Activated naive CD8-positive, alpha-beta T cell treated with anti-CD3 and anti-CD28 coated beads, Interleukin-2, amount 50 U/mL, for 24 hours (primary cell): Measurements from ENCODE around the gene HDHD5.
A peak's percentile ranks its signal among the peaks of the same experiment; 100 is the strongest.
"Not testable (repeated sequence)": the region's sequence is repeated elsewhere in the genome, so short reads cannot be mapped to it uniquely, and the experiment has no call there.

Experiments
- ATAC-seq: fragments of 150-1000 bp; cut with Tn5 transposase; one replicate; pipeline ENCODE4 v1.10.0; 2021
- DNase-seq: peaks from one replicate; pipeline ENCODE4 v3.0.0; 2021
- H3K27ac Mint-ChIP-seq: one replicate; pipeline ENCODE4 v1.8.0; 2021; ENCODE audit warnings: mild to moderate bottlenecking, mixed read lengths
- H3K27me3 Mint-ChIP-seq: one replicate; pipeline ENCODE4 v1.8.0; 2021; ENCODE audit warnings: mixed read lengths
- H3K36me3 Mint-ChIP-seq: one replicate; pipeline ENCODE4 v1.8.0; 2021; ENCODE audit warnings: low read depth, mixed read lengths
- H3K4me1 Mint-ChIP-seq: one replicate; pipeline ENCODE4 v1.8.0; 2021; ENCODE audit warnings: mixed read lengths
- H3K4me3 Mint-ChIP-seq: one replicate; pipeline ENCODE4 v1.8.0; 2021; ENCODE audit warnings: mild to moderate bottlenecking, moderate library complexity, mixed read lengths
- H3K9me3 Mint-ChIP-seq: one replicate; pipeline ENCODE4 v1.8.0; 2021; ENCODE audit warnings: mixed read lengths

Gene HDHD5

DNA sequence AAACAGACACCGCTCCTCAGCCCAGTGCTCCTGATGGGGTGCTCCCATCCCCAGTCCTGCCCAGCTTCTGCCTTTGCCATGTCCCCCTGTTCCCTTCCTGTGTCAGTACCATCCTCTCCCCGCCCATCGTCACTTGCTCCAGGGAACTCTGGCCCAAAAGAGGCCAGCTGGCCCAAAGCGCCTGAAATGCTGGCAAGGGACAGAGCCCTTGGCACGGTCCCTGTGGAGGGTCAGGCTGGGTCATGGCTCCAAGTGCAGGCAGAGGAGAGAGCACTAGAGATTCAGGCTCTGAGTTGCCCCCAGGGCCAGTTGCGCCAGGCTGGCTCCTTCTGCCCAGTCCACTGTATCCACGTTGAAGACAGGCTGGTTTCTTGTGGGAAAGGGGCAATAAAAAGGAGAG, 8.4 kb upstream of the HDHD5 start:
- no peak for DNase-seq
- no peak overlapping the region for H3K27ac Mint-ChIP-seq
- peaks cover 6% of the 10 kb centered on the region for H3K27me3 Mint-ChIP-seq

DNA sequence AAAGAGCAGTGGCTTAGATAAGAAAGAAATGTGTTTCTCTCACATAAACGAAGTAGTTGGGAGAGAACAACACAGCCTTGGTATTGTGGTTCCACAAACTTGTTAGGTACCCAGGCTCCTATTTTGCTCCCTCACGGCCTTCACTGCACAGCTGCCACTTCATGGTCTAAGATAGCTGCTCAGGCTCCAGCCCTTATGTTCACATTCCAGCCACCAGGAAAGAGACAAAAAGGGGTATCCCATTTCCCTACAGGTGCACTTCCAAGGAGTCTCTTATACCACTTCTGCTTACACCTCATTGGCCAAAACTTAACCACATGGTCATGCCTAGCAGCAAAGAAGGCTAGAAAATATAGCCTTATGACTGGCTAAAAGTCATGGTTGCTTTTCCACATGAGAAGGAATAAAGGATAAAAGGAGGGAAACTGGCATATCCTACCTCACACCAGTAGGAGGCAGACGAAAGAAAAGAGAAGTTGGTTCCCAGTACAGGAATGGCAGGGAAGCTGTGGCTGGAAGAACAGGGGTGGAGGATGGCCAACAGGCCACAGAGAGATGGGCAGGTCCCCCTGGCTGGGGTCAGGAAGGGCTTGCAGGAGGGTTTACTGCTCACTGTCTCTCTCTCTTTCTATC, 5.4 kb upstream of the HDHD5 start:
- H3K27ac Mint-ChIP-seq: no peak overlapping the region
- peaks cover 6% of the 10 kb centered on the region for H3K4me1 Mint-ChIP-seq
- peaks cover 3% of the 10 kb centered on the region for H3K36me3 Mint-ChIP-seq
- no peak overlapping the region for H3K4me3 Mint-ChIP-seq
- H3K9me3 Mint-ChIP-seq: no peaks in the 10 kb centered on the region
- no peak for DNase-seq
- ATAC-seq: no peak
- peaks cover 6% of the 10 kb centered on the region for H3K27me3 Mint-ChIP-seq

More for the DNA sequence above, 8.4 kb upstream of the HDHD5 start:
- H3K4me3 Mint-ChIP-seq: no peak overlapping the region
- no peaks in the 10 kb centered on the region for H3K36me3 Mint-ChIP-seq
- H3K4me1 Mint-ChIP-seq: peaks cover 7% of the 10 kb centered on the region
- ATAC-seq: no peak
- no peaks in the 10 kb centered on the region for H3K9me3 Mint-ChIP-seq

DNA sequence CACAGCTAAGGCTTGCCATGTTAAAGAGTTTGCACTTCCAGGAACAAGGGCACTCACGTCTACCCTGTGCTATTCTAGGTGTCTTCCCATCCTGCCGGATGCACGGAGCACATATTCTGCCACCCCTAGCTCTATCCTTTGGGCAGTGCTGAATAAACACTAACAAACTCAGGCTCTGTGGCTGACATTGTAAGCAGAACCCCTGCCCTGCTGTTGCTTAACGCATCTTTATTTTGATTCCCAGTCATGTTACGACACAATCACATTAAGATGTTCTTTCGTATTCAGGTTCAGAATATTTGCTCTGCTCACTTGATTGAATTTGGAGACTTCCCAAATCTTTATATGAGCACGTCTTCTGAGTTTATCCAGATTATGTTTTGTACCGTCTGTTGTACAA, 3.7 kb upstream of the HDHD5 start:
- ATAC-seq (no peak), DNase-seq (no peak)
- Mint-ChIP-seq H3K4me3 (no peak overlapping the region), H3K27ac (no peak overlapping the region), H3K9me3 (no peaks in the 10 kb centered on the region), H3K36me3 (peaks cover 4% of the 10 kb centered on the region), H3K27me3 (peaks cover 5% of the 10 kb centered on the region), H3K4me1 (peaks cover 13% of the 10 kb centered on the region)

DNA sequence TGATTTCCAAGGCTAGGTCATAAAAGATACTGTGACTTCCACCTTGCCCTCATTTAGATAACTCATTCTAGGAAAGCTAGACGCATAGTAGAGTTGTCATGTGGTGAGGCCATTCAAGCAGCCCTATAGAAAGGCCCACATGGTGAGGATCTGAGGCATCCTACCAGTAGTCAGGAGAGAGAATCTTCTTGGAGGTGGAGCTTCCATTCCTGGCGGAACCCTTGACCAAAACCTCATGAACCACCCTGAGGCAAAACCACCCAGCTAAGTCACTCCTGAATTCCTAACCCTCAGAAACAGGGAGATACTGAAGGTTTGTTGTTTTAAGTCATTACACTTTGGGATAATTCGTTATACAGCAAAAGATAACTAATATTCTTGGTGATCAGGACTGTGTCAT, 2.9 kb upstream of the HDHD5 start:
- ATAC-seq: no peak
- Mint-ChIP-seq H3K36me3 (peaks cover 8% of the 10 kb centered on the region), H3K4me3 (no peak overlapping the region), H3K27ac (no peak overlapping the region), H3K9me3 (no peaks in the 10 kb centered on the region), H3K27me3 (no peaks in the 10 kb centered on the region), H3K4me1 (peaks cover 19% of the 10 kb centered on the region)
- no peak for DNase-seq

DNA sequence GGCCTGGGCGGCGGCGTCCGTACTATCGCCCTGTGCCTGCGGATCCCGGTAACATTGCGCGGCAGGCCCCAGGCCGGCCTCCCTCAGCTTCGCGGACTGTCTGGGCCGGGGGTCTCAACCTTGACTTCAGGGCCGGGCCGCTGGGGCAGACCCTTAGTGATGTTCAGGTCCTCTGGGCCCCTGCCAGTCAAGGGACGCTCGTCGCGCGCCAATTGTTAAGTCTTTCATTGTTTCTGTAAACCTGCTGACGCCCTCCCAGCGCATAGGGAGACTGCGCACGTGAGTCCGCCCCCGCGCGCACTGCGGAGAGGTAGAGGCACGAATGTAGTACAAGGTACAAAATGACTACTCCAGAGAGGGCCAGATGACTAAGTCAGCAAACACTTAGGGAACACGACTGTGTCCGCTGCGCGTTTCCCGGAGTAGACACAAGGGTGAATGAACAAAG, 451 bp upstream of the HDHD5 start:
- peak; percentile 75 for DNase-seq
- peak overlapping the region; percentile 86 for H3K27ac Mint-ChIP-seq
- ATAC-seq: peak; percentile 53
- H3K4me3 Mint-ChIP-seq: peak overlapping the region; percentile 83
- H3K9me3 Mint-ChIP-seq: no peaks in the 10 kb centered on the region
- peaks cover 15% of the 10 kb centered on the region for H3K36me3 Mint-ChIP-seq
- no peaks in the 10 kb centered on the region for H3K27me3 Mint-ChIP-seq
- peaks cover 39% of the 10 kb centered on the region for H3K4me1 Mint-ChIP-seq

DNA sequence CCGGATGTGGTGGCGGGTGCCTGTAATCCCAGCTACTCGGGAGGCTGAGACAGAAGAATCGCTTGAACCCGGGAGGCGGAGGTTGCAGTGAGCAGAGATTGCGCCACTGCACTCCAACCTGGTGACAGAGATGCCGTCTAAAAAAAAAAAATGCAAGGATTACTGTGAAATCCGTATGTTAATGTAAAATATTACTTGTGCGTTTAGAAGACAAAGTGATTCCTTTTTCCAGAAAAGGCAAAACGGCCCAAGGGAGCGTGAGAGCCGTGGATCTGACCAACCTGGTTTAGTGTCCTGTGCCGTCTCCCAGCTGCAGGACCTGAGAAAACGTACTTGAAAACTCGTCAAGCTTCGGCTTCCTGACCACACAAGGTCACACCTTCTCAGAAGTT, 905 bp downstream of the HDHD5 start:
- H3K4me3 Mint-ChIP-seq: peak overlapping the region; percentile 83
- H3K36me3 Mint-ChIP-seq: peaks cover 15% of the 10 kb centered on the region
- peaks cover 40% of the 10 kb centered on the region for H3K4me1 Mint-ChIP-seq
- no peaks in the 10 kb centered on the region for H3K27me3 Mint-ChIP-seq
- no peak for DNase-seq
- no peaks in the 10 kb centered on the region for H3K9me3 Mint-ChIP-seq
- peak overlapping the region; percentile 77 for H3K27ac Mint-ChIP-seq
- ATAC-seq: no peak

DNA sequence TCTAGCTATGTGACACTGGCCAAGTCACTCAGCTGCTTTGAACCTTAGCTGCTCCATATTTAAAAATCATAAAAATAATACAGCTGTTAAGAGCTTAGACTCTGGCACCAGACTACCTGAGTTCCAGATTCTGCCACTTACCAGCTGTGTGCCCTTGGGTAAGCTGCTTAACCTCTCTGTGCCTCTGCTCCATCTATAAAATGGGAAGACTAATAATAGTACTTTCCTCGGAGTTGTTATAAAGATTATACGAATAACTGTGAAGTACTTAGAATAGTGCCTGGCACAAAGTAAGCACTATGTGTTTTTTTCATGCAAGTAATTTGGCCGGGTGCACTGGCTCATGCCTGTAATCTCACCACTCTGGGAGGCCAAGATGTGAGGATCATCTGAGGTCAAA, 1.4 kb downstream of the HDHD5 start:
- peak overlapping the region; percentile 83 for H3K4me3 Mint-ChIP-seq
- ATAC-seq: no peak
- H3K27ac Mint-ChIP-seq: no peak overlapping the region
- peaks cover 15% of the 10 kb centered on the region for H3K36me3 Mint-ChIP-seq
- peaks cover 40% of the 10 kb centered on the region for H3K4me1 Mint-ChIP-seq
- no peak for DNase-seq
- H3K9me3 Mint-ChIP-seq: no peaks in the 10 kb centered on the region
- no peaks in the 10 kb centered on the region for H3K27me3 Mint-ChIP-seq

DNA sequence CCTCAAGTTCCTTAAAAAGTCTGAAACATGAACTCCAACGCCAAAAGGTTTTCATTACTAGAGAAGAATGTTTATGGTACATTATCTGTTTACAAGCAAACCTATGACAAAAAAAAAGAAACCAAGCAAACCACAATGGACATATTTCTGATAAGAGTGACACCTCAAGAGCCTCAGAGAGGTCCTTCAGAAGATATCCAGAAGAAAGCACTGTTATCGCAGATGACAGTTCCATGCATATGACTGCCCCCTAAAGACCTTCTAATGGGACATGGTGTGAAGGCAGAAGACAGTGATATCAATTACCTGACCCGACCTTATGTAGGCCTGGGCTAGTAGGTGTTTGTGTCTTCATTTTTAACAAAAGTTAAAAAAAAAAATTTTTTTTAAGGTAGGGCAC, 3.1 kb downstream of the HDHD5 start:
- no peak for ATAC-seq
- H3K4me1 Mint-ChIP-seq: peaks cover 48% of the 10 kb centered on the region
- H3K9me3 Mint-ChIP-seq: no peaks in the 10 kb centered on the region
- H3K36me3 Mint-ChIP-seq: peaks cover 20% of the 10 kb centered on the region
- no peaks in the 10 kb centered on the region for H3K27me3 Mint-ChIP-seq
- H3K4me3 Mint-ChIP-seq: peak overlapping the region; percentile 59
- DNase-seq: no peak
- H3K27ac Mint-ChIP-seq: no peak overlapping the region

DNA sequence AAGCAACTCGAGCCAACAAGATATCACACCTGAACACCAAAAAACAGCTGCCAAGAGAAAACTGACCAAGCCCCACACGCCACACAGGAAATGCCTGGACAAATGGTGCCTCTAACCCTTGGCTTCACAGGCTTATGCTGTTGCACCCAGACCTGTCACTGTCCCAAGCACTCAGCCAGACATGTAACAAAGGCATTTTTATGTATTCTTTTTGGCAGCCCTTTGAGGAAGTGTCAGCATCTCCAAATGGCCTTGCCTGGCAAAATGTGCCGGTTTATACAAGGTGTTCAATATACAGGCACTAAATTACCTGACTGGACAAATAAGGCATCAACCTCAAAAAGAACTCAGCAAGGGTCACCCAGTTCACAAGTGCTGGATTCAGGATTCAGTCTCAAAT, 6.1 kb downstream of the HDHD5 start:
- Mint-ChIP-seq H3K9me3 (no peaks in the 10 kb centered on the region), H3K4me3 (no peak overlapping the region), H3K27me3 (no peaks in the 10 kb centered on the region), H3K36me3 (peaks cover 23% of the 10 kb centered on the region), H3K27ac (no peak overlapping the region), H3K4me1 (peaks cover 39% of the 10 kb centered on the region)
- no peak for DNase-seq
- ATAC-seq: no peak

DNA sequence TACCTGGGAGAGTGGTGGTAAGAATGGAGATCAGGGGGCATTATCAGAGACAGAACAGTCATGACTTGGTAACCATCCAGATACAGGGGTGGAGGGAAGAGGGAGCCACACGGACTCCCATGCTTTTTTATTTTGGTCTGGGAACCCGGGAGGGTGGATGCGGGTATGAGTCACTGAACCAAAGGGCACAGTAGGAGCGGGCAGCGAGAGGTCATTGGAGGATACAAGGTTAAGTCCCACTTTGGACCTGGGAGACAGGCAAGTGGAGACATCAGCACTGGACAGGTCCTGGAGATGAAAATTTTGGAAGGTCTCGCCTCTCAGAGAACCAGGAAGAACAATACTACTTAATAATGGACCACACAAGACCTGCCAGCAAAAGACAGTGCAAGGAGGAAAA, 6.7 kb downstream of the HDHD5 start:
- H3K36me3 Mint-ChIP-seq: peaks cover 23% of the 10 kb centered on the region
- no peak overlapping the region for H3K4me3 Mint-ChIP-seq
- H3K27me3 Mint-ChIP-seq: no peaks in the 10 kb centered on the region
- peaks cover 32% of the 10 kb centered on the region for H3K4me1 Mint-ChIP-seq
- no peak overlapping the region for H3K27ac Mint-ChIP-seq
- no peaks in the 10 kb centered on the region for H3K9me3 Mint-ChIP-seq
- DNase-seq: no peak
- ATAC-seq: no peak

DNA sequence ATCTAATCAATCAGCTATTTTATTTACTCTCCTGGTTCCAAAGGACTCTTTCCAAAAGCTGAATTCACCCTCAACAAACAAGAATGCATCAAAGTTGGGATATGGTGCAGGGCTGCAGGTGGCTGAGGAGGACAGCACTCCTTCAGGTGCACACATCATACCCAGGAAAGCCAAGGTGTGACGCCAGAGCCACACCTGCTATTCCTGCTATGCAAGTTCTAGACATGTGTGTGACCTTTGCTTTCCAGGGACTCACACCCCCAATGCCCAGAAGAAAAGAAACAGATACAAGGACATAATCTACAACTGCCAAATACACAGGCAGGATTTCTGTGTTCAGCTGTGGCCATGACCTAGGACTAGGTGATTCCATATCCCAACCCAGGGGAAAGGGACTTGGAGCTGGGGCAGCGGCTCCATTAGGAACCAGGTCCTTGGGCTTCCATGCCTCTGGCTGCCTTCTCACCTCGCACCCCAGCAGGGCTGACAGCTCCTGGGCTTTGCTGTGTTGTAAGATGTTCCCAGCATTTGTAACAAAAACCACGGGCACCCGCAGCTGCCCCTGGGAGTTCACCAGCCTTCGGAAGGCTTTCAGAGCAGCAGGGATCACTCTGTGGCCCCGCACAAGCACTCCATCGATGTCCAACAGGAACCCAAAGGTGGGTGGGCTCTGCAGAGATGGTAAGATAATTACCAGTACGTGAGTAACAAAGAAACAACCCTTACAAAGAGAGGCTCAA, 9.8 kb downstream of the HDHD5 start:
- Mint-ChIP-seq H3K27me3 (no peaks in the 10 kb centered on the region), H3K36me3 (peaks cover 18% of the 10 kb centered on the region), H3K4me1 (peaks cover 9% of the 10 kb centered on the region), H3K9me3 (no peaks in the 10 kb centered on the region), H3K27ac (no peak overlapping the region), H3K4me3 (no peak overlapping the region)
- ATAC-seq (no peak), DNase-seq (no peak)

DNA sequence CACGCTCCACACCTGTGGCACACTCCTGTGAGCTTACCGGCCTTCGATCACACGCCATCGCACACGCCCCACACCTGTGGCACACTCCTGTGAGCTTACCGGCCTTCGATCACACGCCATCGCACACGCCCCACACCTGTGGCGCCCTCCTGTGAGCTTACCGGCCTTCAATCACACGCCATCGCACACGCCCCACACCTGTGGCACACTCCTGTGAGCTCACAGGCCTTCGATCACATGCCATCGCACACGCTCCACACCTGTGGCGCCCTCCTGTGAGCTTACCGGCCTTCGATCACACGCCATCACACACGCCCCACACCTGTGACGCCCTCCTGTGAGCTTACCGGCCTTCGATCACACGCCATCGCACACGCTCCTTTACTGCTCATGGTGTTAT, 11.6 kb downstream of the HDHD5 start:
- H3K36me3 Mint-ChIP-seq: peaks cover 24% of the 10 kb centered on the region
- not testable (repeated sequence) for H3K27me3 Mint-ChIP-seq, H3K4me3 Mint-ChIP-seq, H3K27ac Mint-ChIP-seq, DNase-seq, H3K9me3 Mint-ChIP-seq, H3K4me1 Mint-ChIP-seq, ATAC-seq

DNA sequence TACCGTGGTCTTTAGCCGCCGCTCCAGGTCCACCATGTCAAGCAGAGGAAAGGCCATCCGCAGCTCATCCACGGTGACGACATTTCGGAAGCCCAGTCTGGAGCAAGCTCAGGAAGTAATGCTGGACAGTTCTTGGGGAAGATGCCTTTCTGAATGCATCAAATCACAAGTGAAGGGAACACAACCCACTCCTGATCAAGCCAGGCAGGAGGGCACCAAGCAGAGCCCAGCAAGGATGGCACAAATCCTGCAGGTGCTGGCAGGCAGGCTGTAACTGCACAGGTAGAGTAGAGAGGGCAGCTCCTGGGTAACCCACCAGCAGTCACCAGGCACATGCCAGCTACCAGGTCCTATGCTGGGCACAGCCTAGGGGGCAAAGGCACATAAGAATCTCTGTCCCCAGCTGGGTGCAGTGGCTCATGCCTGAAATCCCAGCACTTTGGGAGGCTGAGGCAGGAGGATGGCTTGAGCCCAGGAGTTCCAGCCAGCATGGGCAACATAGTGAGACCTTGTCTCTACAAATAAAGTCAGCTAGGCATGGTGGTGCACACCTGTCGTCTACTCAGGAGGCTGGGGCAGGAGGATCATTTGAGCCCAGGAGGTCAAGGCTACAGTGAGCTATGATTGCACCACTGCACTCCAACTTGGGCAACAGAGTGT, 13.9 kb downstream of the HDHD5 start:
- DNase-seq (no peak), ATAC-seq (no peak)
- Mint-ChIP-seq H3K27ac (no peak overlapping the region), H3K27me3 (no peaks in the 10 kb centered on the region), H3K4me3 (no peak overlapping the region), H3K4me1 (no peaks in the 10 kb centered on the region), H3K36me3 (peaks cover 23% of the 10 kb centered on the region), H3K9me3 (no peaks in the 10 kb centered on the region)

DNA sequence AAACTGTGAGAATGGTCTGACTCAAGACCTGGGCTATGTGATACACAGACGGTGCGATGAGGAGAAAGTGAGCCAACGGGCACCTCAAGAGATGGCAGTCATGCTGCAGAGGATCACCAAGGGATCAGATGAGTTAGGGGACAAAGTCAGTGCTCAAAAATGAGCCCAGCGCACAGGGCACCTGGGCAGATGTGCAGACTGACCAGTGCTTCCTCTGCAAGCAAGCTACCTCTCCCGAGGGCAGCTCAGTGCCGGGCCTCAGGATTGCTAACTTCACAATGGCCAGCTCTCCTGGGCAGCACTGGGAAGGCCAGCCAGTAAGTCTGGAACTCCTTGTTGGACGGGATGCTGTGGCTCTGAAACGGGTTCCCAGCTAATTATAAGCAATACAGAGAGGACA, 15.3 kb downstream of the HDHD5 start:
- Mint-ChIP-seq H3K27ac (no peak overlapping the region), H3K36me3 (peaks cover 19% of the 10 kb centered on the region), H3K4me1 (no peaks in the 10 kb centered on the region), H3K27me3 (no peaks in the 10 kb centered on the region), H3K9me3 (no peaks in the 10 kb centered on the region), H3K4me3 (no peak overlapping the region)
- no peak for ATAC-seq
- DNase-seq: no peak

DNA sequence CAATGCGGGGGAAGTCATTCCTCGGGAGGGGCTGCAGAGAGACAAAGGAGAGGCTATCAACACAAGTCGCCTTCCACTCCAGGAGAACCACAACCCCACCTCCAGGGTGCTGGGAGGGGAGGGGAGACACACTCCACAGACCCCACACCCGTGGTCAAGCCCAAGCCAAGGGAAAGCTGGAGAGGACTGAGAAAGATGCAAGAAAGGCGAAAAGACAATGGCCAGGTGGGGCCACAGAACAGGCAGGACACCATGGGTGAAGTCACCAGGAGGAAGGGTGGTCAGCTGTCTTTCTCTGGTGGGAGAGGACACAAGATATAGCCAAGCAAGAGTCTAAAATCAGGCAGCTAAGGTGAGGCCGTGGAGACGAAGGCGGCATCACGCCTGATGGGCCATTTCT, 16.0 kb downstream of the HDHD5 start:
- Mint-ChIP-seq H3K4me1 (no peaks in the 10 kb centered on the region), H3K36me3 (peaks cover 17% of the 10 kb centered on the region), H3K27me3 (no peaks in the 10 kb centered on the region), H3K4me3 (no peak overlapping the region), H3K9me3 (no peaks in the 10 kb centered on the region), H3K27ac (no peak overlapping the region)
- no peak for ATAC-seq
- no peak for DNase-seq
